Activated CD8-positive, alpha-beta T cell treated with anti-CD3 and anti-CD28 coated beads for 36 hours (primary cell): ENCODE results near the gene SIGLECL1. TPM values are rescaled to one million over a fixed set of nuclear protein-coding genes. Genes with fewer than 3 reads are reported as not detected.

Experiments
- ATAC-seq: fragments of 200-7000 bp; cut with Tn5 transposase; one replicate; pipeline ENCODE4 v1.10.0; 2021; ENCODE audit warnings: mild to moderate bottlenecking, moderate library complexity
- CTCF ChIA-PET: fragments of 350-600 bp; sonication (Branson Sonifier 250); formaldehyde crosslinking; loops from one replicate; lab custom pipeline; 2021; ENCODE audit warnings: antibody characterized with exemption; lab: Charles Lee
- POLR2A ChIA-PET: fragments of 350-600 bp; sonication (Branson Sonifier 250); formaldehyde crosslinking; loops from one replicate; lab custom pipeline; 2021; ENCODE audit warnings: antibody characterized with exemption; lab: Charles Lee
- DNase-seq: peaks from one replicate; pipeline ENCODE4 v3.0.0-alpha.2; 2020
- H3K27ac Mint-ChIP-seq: one replicate; pipeline ENCODE4 v1.8.0; 2021; ENCODE audit warnings: mild to moderate bottlenecking, mixed read lengths
- H3K27me3 Mint-ChIP-seq: one replicate; pipeline ENCODE4 v1.8.0; 2021; ENCODE audit warnings: mixed read lengths
- H3K36me3 Mint-ChIP-seq: one replicate; pipeline ENCODE4 v1.8.0; 2021; ENCODE audit warnings: low read depth, mixed read lengths
- H3K4me1 Mint-ChIP-seq: one replicate; pipeline ENCODE4 v1.8.0; 2021; ENCODE audit warnings: low read depth, mixed read lengths
- H3K4me3 Mint-ChIP-seq: one replicate; pipeline ENCODE4 v1.8.0; 2021; ENCODE audit warnings: mild to moderate bottlenecking, moderate library complexity, mixed read lengths
- H3K9me3 Mint-ChIP-seq: one replicate; pipeline ENCODE4 v1.8.0; 2021; ENCODE audit warnings: mixed read lengths
- intact Hi-C: fragments of 100-400 bp; cut with micrococcal nuclease; formaldehyde crosslinking; loops from one replicate; pipeline ENCODE4 v1.10.0; 2022
- total RNA-seq, 2 experiments: library from RNA; stranded (reverse); gene quantifications; one replicate each; pipeline ENCODE4 v1.2.3, GENCODE V29; 2021
- TF ChIP-seq, protein P1 (sequence below): fragments of 200-600 bp; IDR thresholded peaks from one replicate; pipeline ENCODE4 v1.8.0; 2022; ENCODE audit warnings: antibody characterized with exemption, mild to moderate bottlenecking

SIGLECL1 gene
- total RNA-seq, result not detected

DNA sequence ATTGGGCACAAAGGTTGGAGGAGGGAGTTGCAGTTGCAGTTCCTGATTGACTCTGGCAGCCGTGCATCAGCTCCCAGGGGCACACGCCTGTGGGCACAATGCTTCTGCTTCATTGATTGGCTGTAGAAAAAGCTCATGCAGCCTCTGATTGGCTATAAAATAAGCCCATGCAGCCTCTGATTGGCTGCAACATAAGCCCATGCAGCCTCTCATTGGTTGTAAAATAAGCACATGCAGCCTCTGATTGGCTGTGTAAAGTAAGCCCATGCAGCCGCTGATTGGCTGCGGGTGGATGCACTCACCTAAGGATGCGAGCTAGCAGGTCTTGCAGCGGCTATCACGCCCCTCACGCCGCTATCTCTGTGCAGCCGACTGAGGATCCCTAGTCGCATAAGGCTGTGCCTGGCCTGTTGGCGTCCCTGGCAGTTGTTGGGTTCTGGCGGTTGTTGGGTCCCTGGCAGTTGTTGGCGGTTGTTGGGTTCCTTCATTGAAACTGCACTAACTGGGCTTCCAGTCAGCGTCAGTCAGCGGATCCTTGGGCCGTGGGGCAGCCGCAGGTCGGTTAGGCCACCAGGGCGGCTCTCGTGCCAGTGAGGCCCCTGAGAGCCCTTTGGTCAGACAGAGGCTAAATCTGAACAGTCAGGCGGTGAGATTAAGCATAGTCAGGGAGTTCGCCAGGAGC lies at the start of gene SIGLECL1:
TSS of gene SIGLECL1 (plus strand) at position 295 of the 682 bp plus-strand sequence. CDS start 12,993 bp downstream, outside the sequence.
- intact Hi-C loops, result no loop called here
- Mint-ChIP-seq H3K27me3 (peaks cover 5% of the 10 kb centered on the region), H3K4me1 (peaks cover 7% of the 10 kb centered on the region), H3K9me3 (no peaks in the 10 kb centered on the region), H3K4me3 (no peak within 1 kb of the TSS), H3K27ac (no peak within 1 kb of the TSS), H3K36me3 (no peaks in the 10 kb centered on the region)
- DNase-seq (no peak), ATAC-seq (no peak)
- ChIA-PET CTCF (interaction anchor here (2.3 kb wide), 1 partner anchor 8 kb away, joined by 10 read pairs; no protein-coding TSS in a partner anchor), POLR2A (no interaction called here)
- TF ChIP-seq, protein P1, sequence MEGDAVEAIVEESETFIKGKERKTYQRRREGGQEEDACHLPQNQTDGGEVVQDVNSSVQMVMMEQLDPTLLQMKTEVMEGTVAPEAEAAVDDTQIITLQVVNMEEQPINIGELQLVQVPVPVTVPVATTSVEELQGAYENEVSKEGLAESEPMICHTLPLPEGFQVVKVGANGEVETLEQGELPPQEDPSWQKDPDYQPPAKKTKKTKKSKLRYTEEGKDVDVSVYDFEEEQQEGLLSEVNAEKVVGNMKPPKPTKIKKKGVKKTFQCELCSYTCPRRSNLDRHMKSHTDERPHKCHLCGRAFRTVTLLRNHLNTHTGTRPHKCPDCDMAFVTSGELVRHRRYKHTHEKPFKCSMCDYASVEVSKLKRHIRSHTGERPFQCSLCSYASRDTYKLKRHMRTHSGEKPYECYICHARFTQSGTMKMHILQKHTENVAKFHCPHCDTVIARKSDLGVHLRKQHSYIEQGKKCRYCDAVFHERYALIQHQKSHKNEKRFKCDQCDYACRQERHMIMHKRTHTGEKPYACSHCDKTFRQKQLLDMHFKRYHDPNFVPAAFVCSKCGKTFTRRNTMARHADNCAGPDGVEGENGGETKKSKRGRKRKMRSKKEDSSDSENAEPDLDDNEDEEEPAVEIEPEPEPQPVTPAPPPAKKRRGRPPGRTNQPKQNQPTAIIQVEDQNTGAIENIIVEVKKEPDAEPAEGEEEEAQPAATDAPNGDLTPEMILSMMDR, result no peak

DNA sequence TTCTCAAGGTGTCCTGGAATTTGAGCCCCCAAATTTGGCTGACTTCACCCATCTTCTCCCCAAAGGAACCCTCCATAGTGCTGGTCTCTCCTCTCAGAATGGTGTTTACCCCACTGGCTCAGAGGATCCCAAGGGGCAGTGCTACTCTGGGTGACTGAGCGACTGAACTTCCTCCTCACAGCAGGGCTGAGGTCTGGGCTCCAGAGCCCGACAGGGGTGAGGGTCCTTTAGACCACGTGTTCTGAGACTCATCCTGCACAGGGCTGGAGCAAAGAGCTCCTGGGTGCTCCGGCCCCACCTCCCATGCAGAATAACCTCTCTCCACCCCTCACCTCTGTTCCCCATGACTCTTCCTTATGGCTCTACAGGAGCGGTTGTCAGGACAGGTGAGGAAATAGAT lies 49.2 kb upstream of the SIGLECL1 start:
- peaks cover 30% of the 10 kb centered on the region for H3K27me3 Mint-ChIP-seq
- ChIA-PET POLR2A (no interaction called here), CTCF (interaction anchor here (1.2 kb wide), 1 partner anchor 44 kb away, joined by 3 read pairs; no protein-coding TSS in a partner anchor)
- ATAC-seq (no peak), DNase-seq (no peak)
- H3K27ac Mint-ChIP-seq, result no peak overlapping the region
- no peak overlapping the region for H3K4me3 Mint-ChIP-seq
- H3K36me3 Mint-ChIP-seq, result no peaks in the 10 kb centered on the region
- H3K4me1 Mint-ChIP-seq, result no peaks in the 10 kb centered on the region
- TF ChIP-seq, protein P1, result no peak
- intact Hi-C loops, result no loop called here
- H3K9me3 Mint-ChIP-seq, result no peaks in the 10 kb centered on the region

GRCh38 chr19:51203916-51204315 lies 47.0 kb upstream of the SIGLECL1 start:
- Mint-ChIP-seq H3K27me3 (peaks cover 34% of the 10 kb centered on the region), H3K4me1 (no peaks in the 10 kb centered on the region), H3K27ac (no peak overlapping the region), H3K36me3 (no peaks in the 10 kb centered on the region), H3K9me3 (no peaks in the 10 kb centered on the region), H3K4me3 (no peak overlapping the region)
- ATAC-seq, result no peak
- CTCF ChIA-PET, result no interaction called here
- TF ChIP-seq, protein P1, result no peak
- intact Hi-C loops, result no loop called here
- no peak for DNase-seq
- POLR2A ChIA-PET, result no interaction called here

GRCh38 chr19:51204321-51204720 lies 46.6 kb upstream of the SIGLECL1 start:
- no peaks in the 10 kb centered on the region for H3K9me3 Mint-ChIP-seq
- H3K27ac Mint-ChIP-seq, result no peak overlapping the region
- H3K27me3 Mint-ChIP-seq, result peaks cover 34% of the 10 kb centered on the region
- ChIA-PET POLR2A (no interaction called here), CTCF (no interaction called here)
- TF ChIP-seq, protein P1, result no peak
- no peak overlapping the region for H3K4me3 Mint-ChIP-seq
- ATAC-seq, result no peak
- H3K36me3 Mint-ChIP-seq, result no peaks in the 10 kb centered on the region
- no peaks in the 10 kb centered on the region for H3K4me1 Mint-ChIP-seq
- intact Hi-C loops, result no loop called here
- DNase-seq, result no peak

DNA sequence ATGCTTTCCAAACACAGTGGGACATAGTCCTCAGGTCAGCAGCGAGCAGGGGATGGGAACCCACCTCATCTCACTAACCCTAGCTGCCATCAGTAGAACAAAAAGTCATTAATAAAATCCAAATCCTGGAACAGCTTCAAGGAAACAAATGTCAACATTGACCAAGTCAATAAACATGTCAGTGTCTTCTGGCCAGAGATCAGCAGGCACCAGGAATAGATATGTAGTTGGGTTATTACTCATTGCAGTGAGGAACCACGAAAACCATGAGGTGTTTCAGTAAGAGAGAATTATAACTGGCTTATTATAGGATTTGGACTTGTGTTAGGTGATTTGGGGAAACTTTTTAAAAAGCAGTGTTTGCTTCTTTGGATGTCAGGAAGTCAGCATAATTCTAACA lies 43.1 kb upstream of the SIGLECL1 start:
- TF ChIP-seq, protein P1, result no peak
- no peak for DNase-seq
- no peak for ATAC-seq
- no peaks in the 10 kb centered on the region for H3K36me3 Mint-ChIP-seq
- H3K4me3 Mint-ChIP-seq, result no peak overlapping the region
- no peaks in the 10 kb centered on the region for H3K4me1 Mint-ChIP-seq
- ChIA-PET CTCF (interaction anchor here (1.1 kb wide), 1 partner anchor 125 kb away, joined by 3 read pairs; no protein-coding TSS in a partner anchor), POLR2A (no interaction called here)
- intact Hi-C loops, result no loop called here
- no peaks in the 10 kb centered on the region for H3K9me3 Mint-ChIP-seq
- no peak overlapping the region for H3K27ac Mint-ChIP-seq
- H3K27me3 Mint-ChIP-seq, result peaks cover 18% of the 10 kb centered on the region
